SK-N-SH (cell line): ENCODE measurements around the gene CDKAL1. TPM values are rescaled to one million over a fixed set of nuclear protein-coding genes. Genes with fewer than 3 reads are reported as not detected.

ENCODE experiments used
- CTCF ChIA-PET: fragments of 300-600, 350-600 bp; formaldehyde crosslinking; extraction: SDS; loops from one replicate; lab custom pipeline; 2021; lab: Yijun Ruan, JAX
- POLR2A ChIA-PET: fragments of 350-600 bp; sonication (Branson Sonifier 250); formaldehyde crosslinking; extraction: SDS; loops from one replicate; lab custom pipeline; 2020; ENCODE audit warnings: antibody characterized with exemption, inconsistent platforms; lab: Yijun Ruan, JAX
- DNase-seq: peaks from one replicate; pipeline ENCODE4 v3.0.0; 2012
- H2AFZ ChIP-seq: fragments of 200-600 bp; sonication (generic); 2 replicates; pipeline ENCODE4 v1.8.1; 2016; ENCODE audit warnings: antibody characterized with exemption, mild to moderate bottlenecking, low read depth
- H3F3A ChIP-seq: fragments of 200-600 bp; sonication (generic); replicated peaks from 2 replicates; pipeline ENCODE3; 2016; ENCODE audit warnings: antibody characterized with exemption, mild to moderate bottlenecking; ENCODE audit not compliant: insufficient read depth
- H3K27ac ChIP-seq, 2 experiments: fragments of 200-500 bp in 1 of 2; fragments of 200-600 bp in 1 of 2; sonication (Bioruptor generic) in 1 of 2; sonication (generic), shearing (Covaris generic) in 1 of 2; 2 replicates each; pipeline versions ENCODE4 v1.5.1 to v1.6.1; 2014 to 2016; ENCODE audit warnings: low read depth in 2 of 2, inconsistent platforms in 1 of 2, low read length in 1 of 2, mild to moderate bottlenecking in 1 of 2, mixed read lengths in 1 of 2
- H3K27me3 ChIP-seq: fragments of 200-600 bp; sonication (generic), shearing (Covaris generic); 2 replicates; pipeline ENCODE4 v1.6.1; 2016; ENCODE audit warnings: mixed run types; ENCODE audit not compliant: insufficient read depth
- H3K36me3 ChIP-seq, 2 experiments: fragments of 200-500 bp in 1 of 2; fragments of 200-600 bp in 1 of 2; sonication (Bioruptor generic) in 1 of 2; sonication (generic) in 1 of 2; replicated peaks in 1 of 2; 2 replicates each; pipeline versions ENCODE3 to v1.5.1; 2014 to 2016; ENCODE audit warnings: low read length in 1 of 2, mild to moderate bottlenecking in 1 of 2; ENCODE audit not compliant: insufficient read depth in 2 of 2, control insufficient read depth in 1 of 2
- H3K4me1 ChIP-seq, 2 experiments: fragments of 200-500 bp in 1 of 2; fragments of 200-600 bp in 1 of 2; sonication (Bioruptor generic) in 1 of 2; sonication (generic), shearing (Covaris generic) in 1 of 2; 2 replicates each; pipeline versions ENCODE4 v1.5.1 to v1.6.1; 2014 to 2016; ENCODE audit warnings: low read depth in 1 of 2, low read length in 1 of 2, mixed run types in 1 of 2; ENCODE audit not compliant: insufficient read depth in 2 of 2, control insufficient read depth in 1 of 2
- H3K4me2 ChIP-seq: fragments of 200-600 bp; sonication (generic), shearing (Covaris generic); 2 replicates; pipeline ENCODE4 v1.6.1; 2017; ENCODE audit warnings: mixed run types
- H3K4me3 ChIP-seq, 2 experiments: fragments of 200-500 bp in 1 of 2; fragments of 200-600 bp in 1 of 2; sonication (Bioruptor generic) in 1 of 2; sonication (generic), shearing (Covaris generic) in 1 of 2; 2 replicates each; pipeline versions ENCODE4 v1.5.1 to v1.8.1; 2014 to 2016; ENCODE audit warnings: low read depth in 2 of 2, inconsistent platforms in 1 of 2, low read length in 1 of 2, mild to moderate bottlenecking in 1 of 2, mixed read lengths in 1 of 2, moderate library complexity in 1 of 2
- H3K79me2 ChIP-seq: fragments of 200-600 bp; sonication (generic); 2 replicates; pipeline ENCODE4 v1.8.1; 2017; ENCODE audit warnings: mild to moderate bottlenecking; ENCODE audit not compliant: insufficient read depth
- H3K9ac ChIP-seq: fragments of 200-600 bp; sonication (generic); 2 replicates; pipeline ENCODE4 v1.6.1; 2017; ENCODE audit warnings: mixed run types
- H3K9me2 ChIP-seq: fragments of 200-600 bp; sonication (generic); 2 replicates; pipeline ENCODE4 v1.6.1; 2017; ENCODE audit warnings: mixed run types
- H3K9me3 ChIP-seq: fragments of 200-600 bp; sonication (generic); 2 replicates; pipeline ENCODE4 v1.6.1; 2017; ENCODE audit warnings: mixed run types, mild to moderate bottlenecking, moderate library complexity
- H4K20me1 ChIP-seq: fragments of 200-600 bp; sonication (generic); 2 replicates; pipeline ENCODE4 v1.6.1; 2017; ENCODE audit warnings: mild to moderate bottlenecking, mixed run types; ENCODE audit not compliant: insufficient read depth
- CHD2 ChIP-seq: fragments of 150-350 bp; IDR thresholded peaks from 2 replicates; pipeline ENCODE4 v1.6.1; 2018; ENCODE audit warnings: low read length; ENCODE audit not compliant: partially characterized antibody
- CTCF ChIP-seq: fragments of 200-600 bp; sonication (generic); IDR thresholded peaks from 2 replicates; pipeline ENCODE4 v1.6.1; 2017; ENCODE audit warnings: antibody characterized with exemption, mild to moderate bottlenecking, moderate library complexity
- EZH2phosphoT487 ChIP-seq: fragments of 200-600 bp; sonication (generic); IDR thresholded peaks from 2 replicates; pipeline ENCODE4 v1.6.1; 2017; ENCODE audit warnings: low read depth, mixed run types, mild to moderate bottlenecking, antibody characterized with exemption, moderate library complexity, borderline replicate concordance
- GABPA ChIP-seq: IDR thresholded peaks from 2 replicates; pipeline ENCODE4 v1.4.0; 2012; ENCODE audit warnings: low read depth, mild to moderate bottlenecking
- NRF1 ChIP-seq: IDR thresholded peaks from 2 replicates; pipeline ENCODE4 v1.6.1; 2012; ENCODE audit warnings: low read depth, mild to moderate bottlenecking, low read length
- PBX3 ChIP-seq: IDR thresholded peaks from 2 replicates; pipeline ENCODE4; 2012
- POLR2AphosphoS5 ChIP-seq: IDR thresholded peaks from 2 replicates; pipeline ENCODE4 v1.6.1; 2012; ENCODE audit warnings: low read depth, low read length
- RAD21 ChIP-seq: IDR thresholded peaks from 2 replicates; pipeline ENCODE4 v1.6.1; 2012; ENCODE audit warnings: mild to moderate bottlenecking, low read length
- RCOR1 ChIP-seq: fragments of 150-350 bp; IDR thresholded peaks from 2 replicates; pipeline ENCODE4 v1.6.1; 2017; ENCODE audit warnings: antibody characterized with exemption, low read length
- RFX5 ChIP-seq: IDR thresholded peaks from 2 replicates; pipeline ENCODE4 v1.6.1; 2012; ENCODE audit warnings: mild to moderate bottlenecking, improper control_type of control experiment, low read length
- SMC3 ChIP-seq: IDR thresholded peaks from 2 replicates; pipeline ENCODE4 v1.6.1; 2012; ENCODE audit warnings: low read depth, low read length, improper control_type of control experiment
- TAF1 ChIP-seq: IDR thresholded peaks from 2 replicates; pipeline ENCODE4 v1.6.1; 2012; ENCODE audit warnings: low read depth, mild to moderate bottlenecking, low read length, moderate library complexity, borderline replicate concordance
- TEAD4 ChIP-seq: IDR thresholded peaks from 2 replicates; pipeline ENCODE4 v1.4.0; 2012; ENCODE audit warnings: mild to moderate bottlenecking, borderline replicate concordance; ENCODE audit not compliant: insufficient read depth
- YY1 ChIP-seq: IDR thresholded peaks from 2 replicates; pipeline ENCODE4 v1.4.0; 2012; ENCODE audit warnings: low read depth, mild to moderate bottlenecking
- ZBTB33 ChIP-seq: IDR thresholded peaks from 2 replicates; pipeline ENCODE4 v1.4.0; 2012; ENCODE audit warnings: low read depth, borderline replicate concordance
- polyA plus RNA-seq, 3 experiments: library from polyadenylated mRNA; depleted of rRNA; stranded (reverse); fragments of >200 nt; gene quantifications; 2 replicates each; pipeline ENCODE4 v1.2.3, GENCODE V29; 2012
- TF ChIP-seq, protein P1 (sequence below): IDR thresholded peaks from 2 replicates; pipeline ENCODE4 v1.4.0; 2012; ENCODE audit warnings: low read depth, borderline replicate concordance

CDKAL1 gene
- polyA plus RNA-seq, 1 of the 3 experiments (the other 2 are of a cell fraction) = 2.6 TPM

GRCh38 chr6:20563377-20563776 is 29.1 kb downstream of the CDKAL1 start (continued):
- TF ChIP-seq PBX3 (no peak), RCOR1 (no peak), TEAD4 (no peak), NRF1 (no peak)
- TF ChIP-seq, all 33 proteins: peak for 0

DNA sequence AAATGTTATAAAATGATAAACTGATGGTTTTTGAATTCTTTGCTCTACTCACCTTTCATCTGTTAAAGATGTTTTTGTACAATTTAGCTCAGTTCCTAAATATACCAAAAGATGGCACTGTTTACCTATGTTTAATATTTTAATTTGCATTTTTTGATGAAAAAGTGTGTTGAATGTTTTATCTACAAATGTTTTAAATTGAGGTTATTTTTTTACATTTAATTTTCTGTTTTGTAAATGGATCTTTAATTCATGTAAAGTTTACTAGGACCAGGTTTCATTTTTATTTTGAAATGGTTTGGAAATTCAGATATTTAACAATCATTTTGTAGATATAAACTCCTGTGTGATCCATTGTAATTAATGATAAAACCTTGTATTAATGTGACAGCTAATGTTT is 30.0 kb downstream of the CDKAL1 start:
- H4K20me1 ChIP-seq = no peaks in the 10 kb centered on the region
- peaks cover 3% of the 10 kb centered on the region; the same call in 1 of the 2 replicates for H3K79me2 ChIP-seq
- CTCF ChIA-PET = interaction anchor here (0.7 to 3.5 kb wide), 18 partner anchors 10 to 1584 kb away, joined by 3 to 53 read pairs (median 4); partner anchors contain the start of gene SOX4
- H3K4me3 ChIP-seq = no peak overlapping the region
- TF ChIP-seq TEAD4 (no peak), RAD21 (peak; percentile 60), GABPA (no peak), CTCF (peak; percentile 80), CHD2 (no peak), RCOR1 (no peak), RFX5 (no peak), SMC3 (peak; percentile 27; the same call in 1 of the 2 replicates), NRF1 (no peak), EZH2phosphoT487 (no peak), TAF1 (no peak), YY1 (no peak), ZBTB33 (no peak), POLR2AphosphoS5 (no peak)
- TF ChIP-seq, protein P1, sequence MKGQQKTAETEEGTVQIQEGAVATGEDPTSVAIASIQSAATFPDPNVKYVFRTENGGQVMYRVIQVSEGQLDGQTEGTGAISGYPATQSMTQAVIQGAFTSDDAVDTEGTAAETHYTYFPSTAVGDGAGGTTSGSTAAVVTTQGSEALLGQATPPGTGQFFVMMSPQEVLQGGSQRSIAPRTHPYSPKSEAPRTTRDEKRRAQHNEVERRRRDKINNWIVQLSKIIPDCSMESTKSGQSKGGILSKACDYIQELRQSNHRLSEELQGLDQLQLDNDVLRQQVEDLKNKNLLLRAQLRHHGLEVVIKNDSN = no peak
- TF ChIP-seq, all 33 proteins: peak for 3
- Histone ChIP-seq H3K27ac (peak overlapping the region in 1 of 2 experiments; percentile 92; a peak in 2 of 4 replicates), H3K36me3 (no peaks in the 10 kb centered on the region), H3K27me3 (no peaks in the 10 kb centered on the region), H3K9me2 (no peaks in the 10 kb centered on the region), H3K4me1 (peaks cover 5 to 20% of the 10 kb centered on the region in 2 experiments; a peak in 3 of 4 replicates), H3K9me3 (no peaks in the 10 kb centered on the region), H3F3A (peaks cover 7% of the 10 kb centered on the region), H3K9ac (no peak overlapping the region), H3K4me2 (peak overlapping the region; percentile 14; the same call in 1 of the 2 replicates), H2AFZ (no peak overlapping the region)
- POLR2A ChIA-PET = interaction anchor here (1.4 to 2.8 kb wide), 2 partner anchors 1024 to 1031 kb away, joined by 3 to 15 read pairs; no protein-coding TSS in a partner anchor
- no peak for DNase-seq
